ENCODE results near the gene KRTAP10-10. TPM values are rescaled to one million over a fixed set of nuclear protein-coding genes. Genes with fewer than 3 reads are reported as not detected.
"Not testable (repeated sequence)": the region's sequence is repeated elsewhere in the genome, so short reads cannot be mapped to it uniquely, and the experiment has no call there.

KRTAP10-10 gene
- total and polyA plus RNA-seq, 8 donors: not detected

GRCh38 chr21:44684483-44684882 lies 47.3 kb downstream of the KRTAP10-10 start:
- ATAC-seq: no peak

GRCh38 chr21:44685050-44685449 lies 47.9 kb downstream of the KRTAP10-10 start:
- H3K27me3 ChIP-seq: peaks cover 0 to 35% of the 10 kb centered on the region in 2 donors
- H3K4me3 ChIP-seq; H3K9me3 ChIP-seq; H3K4me1 ChIP-seq; DNase-seq; intact Hi-C loops (cut with DNase I); ATAC-seq; H3K27ac ChIP-seq; H3K36me3 ChIP-seq: not testable (repeated sequence)

More at GRCh38 chr21:44684483-44684882, 47.3 kb downstream of the KRTAP10-10 start:
- no peaks in the 10 kb centered on the region for H3K36me3 ChIP-seq
- H3K27ac ChIP-seq: no peak overlapping the region
- intact Hi-C loops (cut with DNase I): no loop called here
- H3K9me3 ChIP-seq: no peaks in the 10 kb centered on the region
- H3K4me1 ChIP-seq: no peaks in the 10 kb centered on the region
- DNase-seq: no peak
- peaks cover 0 to 35% of the 10 kb centered on the region in 2 donors for H3K27me3 ChIP-seq
- no peak for TF ChIP-seq CTCF (IDR thresholded peaks at IDR 0.05)
- no peak overlapping the region for H3K4me3 ChIP-seq

GRCh38 chr21:44686000-44686781 lies 49.0 kb downstream of the KRTAP10-10 start:
- ATAC-seq: no peak
- no peak overlapping the region for H3K27ac ChIP-seq
- no peak overlapping the region for H3K4me3 ChIP-seq
- TF ChIP-seq CTCF (IDR thresholded peaks at IDR 0.05): no peak
- H3K27me3 ChIP-seq: peaks cover 0 to 35% of the 10 kb centered on the region in 2 donors
- H3K36me3 ChIP-seq: no peaks in the 10 kb centered on the region
- intact Hi-C loops (cut with DNase I): no loop called here
- DNase-seq: no peak
- H3K4me1 ChIP-seq: no peaks in the 10 kb centered on the region
- no peaks in the 10 kb centered on the region for H3K9me3 ChIP-seq

- TF ChIP-seq CTCF (IDR thresholded peaks at IDR 0.05): no peak
- ATAC-seq (no peak), DNase-seq (no peak)
- Histone ChIP-seq H3K9me3 (peaks cover 0 to 2% of the 10 kb centered on the region in 2 donors), H3K27me3 (peaks cover 0 to 35% of the 10 kb centered on the region in 2 donors), H3K36me3 (no peaks in the 10 kb centered on the region), H3K4me1 (no peaks in the 10 kb centered on the region), H3K27ac (no peak overlapping the region), H3K4me3 (no peak overlapping the region)
- intact Hi-C loops (cut with DNase I): no loop called here
Measured at GRCh38 chr21:44686843-44687561, 49.8 kb downstream of the KRTAP10-10 start.

GRCh38 chr21:44687671-44688070 lies 50.5 kb downstream of the KRTAP10-10 start:
- Histone ChIP-seq H3K27ac (no peak overlapping the region), H3K4me1 (no peaks in the 10 kb centered on the region), H3K27me3 (peaks cover 0 to 35% of the 10 kb centered on the region in 2 donors), H3K9me3 (peaks cover 0 to 8% of the 10 kb centered on the region in 2 donors), H3K4me3 (no peak overlapping the region), H3K36me3 (no peaks in the 10 kb centered on the region)
- intact Hi-C loops (cut with DNase I): no loop called here
- ATAC-seq (no peak), DNase-seq (no peak)
- no peak for TF ChIP-seq CTCF (IDR thresholded peaks at IDR 0.05)

Other genes with a start within 250 kb of the KRTAP10-10 start
- gene LRRC3, start 181.8 kb upstream of the KRTAP10-10 start, total RNA-seq: 1 to 10 TPM; 2.4 to 5.7 TPM
- 1 to 10 TPM; 4.9 to 7.0 (median 6.3) TPM for gene LRRC3, start 181.8 kb upstream of the KRTAP10-10 start, polyA plus RNA-seq (ENCODE audit: insufficient read length in 6 of 6)
- not detected for gene KRTAP10-1, start 97.2 kb upstream of the KRTAP10-10 start, total RNA-seq
- gene KRTAP10-1, start 97.2 kb upstream of the KRTAP10-10 start, polyA plus RNA-seq (ENCODE audit: insufficient read length in 6 of 6): not detected
- under 1 TPM in 1 of 2 donors, not detected in 1; 0.24 TPM for gene KRTAP10-2, start 85.9 kb upstream of the KRTAP10-10 start, total RNA-seq
- not detected for gene KRTAP10-2, start 85.9 kb upstream of the KRTAP10-10 start, polyA plus RNA-seq (ENCODE audit: insufficient read length in 6 of 6)
- not detected for gene KRTAP10-3, start 78.6 kb upstream of the KRTAP10-10 start, total RNA-seq
- gene KRTAP10-3, start 78.6 kb upstream of the KRTAP10-10 start, polyA plus RNA-seq (ENCODE audit: insufficient read length in 6 of 6): not detected
- gene KRTAP10-4, start 63.6 kb upstream of the KRTAP10-10 start, total RNA-seq: not detected
- gene KRTAP10-4, start 63.6 kb upstream of the KRTAP10-10 start, polyA plus RNA-seq (ENCODE audit: insufficient read length in 6 of 6): not detected
- not detected for gene KRTAP10-5, start 56.8 kb upstream of the KRTAP10-10 start, total RNA-seq
- not detected for gene KRTAP10-5, start 56.8 kb upstream of the KRTAP10-10 start, polyA plus RNA-seq (ENCODE audit: insufficient read length in 6 of 6)
- gene KRTAP10-6, start 44.9 kb upstream of the KRTAP10-10 start, total RNA-seq: not detected
- gene KRTAP10-6, start 44.9 kb upstream of the KRTAP10-10 start, polyA plus RNA-seq (ENCODE audit: insufficient read length in 6 of 6): not detected
- not detected for gene KRTAP10-7, start 36.8 kb upstream of the KRTAP10-10 start, total RNA-seq
- not detected for gene KRTAP10-7, start 36.8 kb upstream of the KRTAP10-10 start, polyA plus RNA-seq (ENCODE audit: insufficient read length in 6 of 6)
- gene KRTAP10-8, start 25.3 kb upstream of the KRTAP10-10 start, total RNA-seq: not detected
- gene KRTAP10-8, start 25.3 kb upstream of the KRTAP10-10 start, polyA plus RNA-seq (ENCODE audit: insufficient read length in 6 of 6): not detected
- not detected for gene KRTAP10-9, start 10.3 kb upstream of the KRTAP10-10 start, total RNA-seq
- not detected for gene KRTAP10-9, start 10.3 kb upstream of the KRTAP10-10 start, polyA plus RNA-seq (ENCODE audit: insufficient read length in 6 of 6)
- gene KRTAP10-11, start 9.1 kb downstream of the KRTAP10-10 start, total RNA-seq: not detected
- not detected for gene KRTAP10-11, start 9.1 kb downstream of the KRTAP10-10 start, polyA plus RNA-seq (ENCODE audit: insufficient read length in 6 of 6)
- gene KRTAP12-4, start 17.3 kb downstream of the KRTAP10-10 start, total RNA-seq: not detected
- not detected for gene KRTAP12-4, start 17.3 kb downstream of the KRTAP10-10 start, polyA plus RNA-seq (ENCODE audit: insufficient read length in 6 of 6)
- not detected for gene KRTAP12-3, start 20.6 kb downstream of the KRTAP10-10 start, total RNA-seq
- not detected for gene KRTAP12-3, start 20.6 kb downstream of the KRTAP10-10 start, polyA plus RNA-seq (ENCODE audit: insufficient read length in 6 of 6)
- not detected for gene KRTAP12-2, start 29.6 kb downstream of the KRTAP10-10 start, total RNA-seq
- gene KRTAP12-2, start 29.6 kb downstream of the KRTAP10-10 start, polyA plus RNA-seq (ENCODE audit: insufficient read length in 6 of 6): not detected
- gene KRTAP12-1, start 44.8 kb downstream of the KRTAP10-10 start, total RNA-seq: not detected
- gene KRTAP12-1, start 44.8 kb downstream of the KRTAP10-10 start, polyA plus RNA-seq (ENCODE audit: insufficient read length in 6 of 6): not detected
- gene KRTAP10-12, start 59.8 kb downstream of the KRTAP10-10 start, total RNA-seq: not detected
- gene KRTAP10-12, start 59.8 kb downstream of the KRTAP10-10 start, polyA plus RNA-seq (ENCODE audit: insufficient read length in 6 of 6): not detected
- gene TSPEAR, start 74.2 kb downstream of the KRTAP10-10 start, total RNA-seq: under 1 TPM; 0.10 to 0.26 TPM
- gene TSPEAR, start 74.2 kb downstream of the KRTAP10-10 start, polyA plus RNA-seq (ENCODE audit: insufficient read length in 6 of 6): 1 to 10 TPM; 2.4 to 4.7 (median 3.5) TPM
- gene UBE2G2, start 164.5 kb downstream of the KRTAP10-10 start, total RNA-seq: 10 to 100 TPM; 75.0 to 90.9 TPM
- 100 to 1,000 TPM; 119 to 157 (median 139) TPM for gene UBE2G2, start 164.5 kb downstream of the KRTAP10-10 start, polyA plus RNA-seq (ENCODE audit: insufficient read length in 6 of 6)
- gene SUMO3, start 180.7 kb downstream of the KRTAP10-10 start, total RNA-seq: 10 to 100 TPM; 92.4 to 99.3 TPM
- gene SUMO3, start 180.7 kb downstream of the KRTAP10-10 start, polyA plus RNA-seq (ENCODE audit: insufficient read length in 6 of 6): 100 to 1,000 TPM; 114 to 136 (median 123) TPM
- 100 to 1,000 TPM; 247 to 263 TPM for gene PTTG1IP, start 236.3 kb downstream of the KRTAP10-10 start, total RNA-seq
- gene PTTG1IP, start 236.3 kb downstream of the KRTAP10-10 start, polyA plus RNA-seq (ENCODE audit: insufficient read length in 6 of 6): 100 to 1,000 TPM; 195 to 240 (median 214) TPM

All from left lung (tissue), 10 donors.